Measurements from ENCODE around the gene DNAJC19. TPM values are rescaled to one million over a fixed set of nuclear protein-coding genes. Genes with fewer than 3 reads are reported as not detected.

DNAJC19 gene
- total RNA-seq, 2 donors from 2014 or later = 38.1 to 46.0 TPM

DNA sequence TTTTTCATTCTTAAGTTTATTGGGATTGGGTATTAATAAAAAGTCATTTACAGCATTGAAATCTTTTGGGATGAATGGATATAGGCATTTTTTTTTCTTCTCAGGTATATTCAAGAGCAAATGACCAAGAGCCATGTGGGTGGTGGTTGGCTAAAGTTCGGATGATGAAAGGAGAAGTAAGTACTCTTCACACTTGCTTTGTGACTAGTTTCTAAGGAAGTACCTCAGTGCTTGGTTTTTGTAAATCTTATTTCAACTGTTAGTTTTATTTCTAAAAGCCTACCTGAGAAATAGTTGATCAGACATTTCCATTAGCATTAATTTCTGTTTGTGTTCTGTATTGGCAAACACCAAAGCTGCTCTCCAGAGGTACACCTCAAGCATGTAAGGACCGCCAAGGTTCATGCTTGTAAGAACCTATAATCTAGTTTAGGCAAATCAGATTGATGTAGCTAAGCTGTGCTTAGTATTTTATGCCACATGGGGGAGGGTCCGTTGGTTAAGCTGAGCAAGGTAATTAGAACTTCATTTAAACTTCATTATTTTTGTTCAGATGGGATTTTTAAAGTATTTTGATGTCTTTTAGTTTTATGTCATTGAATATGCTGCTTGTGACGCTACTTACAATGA, 41.7 kb downstream of the DNAJC19 start:
- Histone ChIP-seq H3K27me3 (replicated peaks; ENCODE audit: insufficient read depth) (no peaks in the 10 kb centered on the region), H3K27ac (no peak overlapping the region), H3K36me3 (peaks cover 0 to 2% of the 10 kb centered on the region in 2 donors), H3K4me3 (no peak overlapping the region), H3K4me1 (replicated peaks) (no peaks in the 10 kb centered on the region), H3K9me3 (no peaks in the 10 kb centered on the region)
- TF ChIP-seq POLR2AphosphoS5 (IDR thresholded peaks at IDR 0.05) = no peak
- TF ChIP-seq POLR2A (IDR thresholded peaks at IDR 0.05) = no peak
- TF ChIP-seq, protein P1, sequence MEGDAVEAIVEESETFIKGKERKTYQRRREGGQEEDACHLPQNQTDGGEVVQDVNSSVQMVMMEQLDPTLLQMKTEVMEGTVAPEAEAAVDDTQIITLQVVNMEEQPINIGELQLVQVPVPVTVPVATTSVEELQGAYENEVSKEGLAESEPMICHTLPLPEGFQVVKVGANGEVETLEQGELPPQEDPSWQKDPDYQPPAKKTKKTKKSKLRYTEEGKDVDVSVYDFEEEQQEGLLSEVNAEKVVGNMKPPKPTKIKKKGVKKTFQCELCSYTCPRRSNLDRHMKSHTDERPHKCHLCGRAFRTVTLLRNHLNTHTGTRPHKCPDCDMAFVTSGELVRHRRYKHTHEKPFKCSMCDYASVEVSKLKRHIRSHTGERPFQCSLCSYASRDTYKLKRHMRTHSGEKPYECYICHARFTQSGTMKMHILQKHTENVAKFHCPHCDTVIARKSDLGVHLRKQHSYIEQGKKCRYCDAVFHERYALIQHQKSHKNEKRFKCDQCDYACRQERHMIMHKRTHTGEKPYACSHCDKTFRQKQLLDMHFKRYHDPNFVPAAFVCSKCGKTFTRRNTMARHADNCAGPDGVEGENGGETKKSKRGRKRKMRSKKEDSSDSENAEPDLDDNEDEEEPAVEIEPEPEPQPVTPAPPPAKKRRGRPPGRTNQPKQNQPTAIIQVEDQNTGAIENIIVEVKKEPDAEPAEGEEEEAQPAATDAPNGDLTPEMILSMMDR (IDR thresholded peaks at IDR 0.05) = no peak
- 78% methylated on average over 4 of the region's 4 CpGs for WGBS
- no peak for DNase-seq (ENCODE audit: low spot score)
- intact Hi-C loops (cut with DNase I) = no loop called here

GRCh38 chr3:180940826-180941225, 48.7 kb downstream of the DNAJC19 start:
- Histone ChIP-seq H3K27ac (no peak overlapping the region), H3K27me3 (replicated peaks; ENCODE audit: insufficient read depth) (no peaks in the 10 kb centered on the region), H3K4me3 (no peak overlapping the region), H3K9me3 (no peaks in the 10 kb centered on the region), H3K36me3 (no peaks in the 10 kb centered on the region), H3K4me1 (replicated peaks) (no peaks in the 10 kb centered on the region)
- intact Hi-C loops (cut with DNase I) = no loop called here
- no peak for DNase-seq (ENCODE audit: low spot score)
- no peak for TF ChIP-seq POLR2AphosphoS5 (IDR thresholded peaks at IDR 0.05)
- TF ChIP-seq, protein P1 (IDR thresholded peaks at IDR 0.05) = no peak
- no peak for TF ChIP-seq POLR2A (IDR thresholded peaks at IDR 0.05)
- 97% methylated on average over 5 of the region's 5 CpGs for WGBS

GRCh38 chr3:180934638-180935037, 54.9 kb downstream of the DNAJC19 start:
- H3K9me3 ChIP-seq = no peaks in the 10 kb centered on the region
- H3K36me3 ChIP-seq = no peaks in the 10 kb centered on the region
- DNase-seq (ENCODE audit: low spot score) = no peak
- no peak overlapping the region for H3K27ac ChIP-seq
- 88% methylated on average over 1 of the region's 1 CpG for WGBS
- TF ChIP-seq, protein P1 (IDR thresholded peaks at IDR 0.05) = no peak
- TF ChIP-seq POLR2AphosphoS5 (IDR thresholded peaks at IDR 0.05) = no peak
- no peak for TF ChIP-seq POLR2A (IDR thresholded peaks at IDR 0.05)
- H3K4me1 ChIP-seq (replicated peaks) = no peaks in the 10 kb centered on the region
- intact Hi-C loops (cut with DNase I) = no loop called here
- no peak overlapping the region for H3K4me3 ChIP-seq
- H3K27me3 ChIP-seq (replicated peaks; ENCODE audit: insufficient read depth) = no peaks in the 10 kb centered on the region

Other genes with a start within 250 kb of the DNAJC19 start
- 100 to 1,000 TPM in 1 of 2 donors, 10 to 100 TPM in 1; 80.2 to 114 TPM for gene FXR1, start 77.1 kb downstream of the DNAJC19 start, total RNA-seq

All from prostate gland (tissue), 2 donors.